Stomach smooth muscle (tissue), 2 donors: ENCODE data around the gene RFX3.

ENCODE experiments used
- H3K27ac ChIP-seq: one replicate; pipeline ENCODE4 v1.7.0; 2013; ENCODE audit warnings: mild to moderate bottlenecking, low read length, inconsistent platforms
- H3K27me3 ChIP-seq, 2 donors: one replicate each; pipeline ENCODE4 v1.7.0; 2013; ENCODE audit warnings: low read length in 2 of 2; ENCODE audit not compliant: insufficient read depth in 2 of 2, control insufficient read depth in 1 of 2
- H3K36me3 ChIP-seq, 2 donors: one replicate each; pipeline ENCODE4 v1.7.0; 2013; ENCODE audit warnings: low read length in 2 of 2; ENCODE audit not compliant: control insufficient read depth in 2 of 2, insufficient read depth in 2 of 2
- H3K4me1 ChIP-seq: one replicate; pipeline ENCODE4 v1.7.0; 2013; ENCODE audit warnings: low read length; ENCODE audit not compliant: control insufficient read depth, insufficient read depth
- H3K4me3 ChIP-seq, 2 donors: one replicate each; pipeline ENCODE4 v1.7.0; 2013; ENCODE audit warnings: low read length in 2 of 2
- H3K9ac ChIP-seq, 2 donors: one replicate each; pipeline ENCODE4 v1.7.0; 2013; ENCODE audit warnings: low read length in 2 of 2, mild to moderate bottlenecking in 1 of 2
- H3K9me3 ChIP-seq, 2 donors: one replicate each; pipeline ENCODE4 v1.7.0; 2013; ENCODE audit warnings: low read length in 2 of 2; ENCODE audit not compliant: control insufficient read depth in 2 of 2
- donor health status: healthy.
- donor health status: Pancreatic carcinoma.

Gene RFX3

GRCh38 chr9:3397766-3398165 lies 128.0 kb downstream of the RFX3 start:
- Histone ChIP-seq H3K4me3 (no peak overlapping the region), H3K27ac (no peak overlapping the region), H3K9ac (no peak overlapping the region), H3K9me3 (no peaks in the 10 kb centered on the region), H3K36me3 (peaks cover 0 to 5% of the 10 kb centered on the region in 2 donors), H3K27me3 (no peaks in the 10 kb centered on the region), H3K4me1 (no peaks in the 10 kb centered on the region)

- Histone ChIP-seq H3K9ac (no peak overlapping the region), H3K36me3 (peaks cover 0 to 5% of the 10 kb centered on the region in 2 donors), H3K27ac (no peak overlapping the region), H3K4me1 (no peaks in the 10 kb centered on the region), H3K9me3 (no peaks in the 10 kb centered on the region), H3K27me3 (no peaks in the 10 kb centered on the region), H3K4me3 (no peak overlapping the region)
These were observed 134.4 kb downstream of the RFX3 start for GRCh38 chr9:3391414-3391813.

- Histone ChIP-seq H3K9ac (no peak overlapping the region), H3K9me3 (no peaks in the 10 kb centered on the region), H3K36me3 (no peaks in the 10 kb centered on the region), H3K4me3 (no peak overlapping the region), H3K4me1 (no peaks in the 10 kb centered on the region), H3K27me3 (no peaks in the 10 kb centered on the region), H3K27ac (no peak overlapping the region)
These were observed 139.0 kb downstream of the RFX3 start for GRCh38 chr9:3386753-3387152.

GRCh38 chr9:3385871-3386270 lies 139.9 kb downstream of the RFX3 start:
- H3K4me3 ChIP-seq: no peak overlapping the region
- H3K27ac ChIP-seq: no peak overlapping the region
- H3K9me3 ChIP-seq: no peaks in the 10 kb centered on the region
- H3K27me3 ChIP-seq: no peaks in the 10 kb centered on the region
- H3K9ac ChIP-seq: no peak overlapping the region
- H3K36me3 ChIP-seq: no peaks in the 10 kb centered on the region
- no peaks in the 10 kb centered on the region for H3K4me1 ChIP-seq

- Histone ChIP-seq H3K4me1 (no peaks in the 10 kb centered on the region), H3K27me3 (no peaks in the 10 kb centered on the region), H3K4me3 (no peak overlapping the region), H3K9ac (no peak overlapping the region), H3K9me3 (no peaks in the 10 kb centered on the region), H3K36me3 (no peaks in the 10 kb centered on the region), H3K27ac (no peak overlapping the region)
These were observed 154.0 kb downstream of the RFX3 start for GRCh38 chr9:3371842-3372241.

- no peaks in the 10 kb centered on the region for H3K9me3 ChIP-seq
- H3K27me3 ChIP-seq: no peaks in the 10 kb centered on the region
- no peak overlapping the region for H3K9ac ChIP-seq
- H3K4me1 ChIP-seq: no peaks in the 10 kb centered on the region
- no peaks in the 10 kb centered on the region for H3K36me3 ChIP-seq
- no peak overlapping the region for H3K27ac ChIP-seq
- H3K4me3 ChIP-seq: no peak overlapping the region
These were observed 155.1 kb downstream of the RFX3 start for GRCh38 chr9:3370715-3371114.

- no peak overlapping the region for H3K9ac ChIP-seq
- no peaks in the 10 kb centered on the region for H3K36me3 ChIP-seq
- no peak overlapping the region for H3K4me3 ChIP-seq
- H3K9me3 ChIP-seq: no peaks in the 10 kb centered on the region
- H3K4me1 ChIP-seq: no peaks in the 10 kb centered on the region
- no peak overlapping the region for H3K27ac ChIP-seq
- no peaks in the 10 kb centered on the region for H3K27me3 ChIP-seq
These were observed 158.6 kb downstream of the RFX3 start for GRCh38 chr9:3367185-3367584.

- Histone ChIP-seq H3K27ac (no peak overlapping the region), H3K36me3 (no peaks in the 10 kb centered on the region), H3K27me3 (no peaks in the 10 kb centered on the region), H3K4me1 (no peaks in the 10 kb centered on the region), H3K4me3 (no peak overlapping the region), H3K9ac (no peak overlapping the region), H3K9me3 (no peaks in the 10 kb centered on the region)
These were observed 164.0 kb downstream of the RFX3 start for GRCh38 chr9:3361689-3362392.

GRCh38 chr9:3361116-3361515 lies 164.7 kb downstream of the RFX3 start:
- H3K9me3 ChIP-seq: no peaks in the 10 kb centered on the region
- H3K36me3 ChIP-seq: no peaks in the 10 kb centered on the region
- no peak overlapping the region for H3K27ac ChIP-seq
- no peaks in the 10 kb centered on the region for H3K4me1 ChIP-seq
- H3K4me3 ChIP-seq: no peak overlapping the region
- no peaks in the 10 kb centered on the region for H3K27me3 ChIP-seq
- no peak overlapping the region for H3K9ac ChIP-seq

- no peak overlapping the region for H3K9ac ChIP-seq
- no peaks in the 10 kb centered on the region for H3K27me3 ChIP-seq
- no peak overlapping the region for H3K27ac ChIP-seq
- no peaks in the 10 kb centered on the region for H3K9me3 ChIP-seq
- no peaks in the 10 kb centered on the region for H3K4me1 ChIP-seq
- H3K36me3 ChIP-seq: no peaks in the 10 kb centered on the region
- no peak overlapping the region for H3K4me3 ChIP-seq
These were observed 165.6 kb downstream of the RFX3 start for GRCh38 chr9:3360245-3360644.

GRCh38 chr9:3359778-3360177 lies 166.0 kb downstream of the RFX3 start:
- Histone ChIP-seq H3K9me3 (no peaks in the 10 kb centered on the region), H3K4me3 (no peak overlapping the region), H3K27ac (no peak overlapping the region), H3K27me3 (no peaks in the 10 kb centered on the region), H3K36me3 (no peaks in the 10 kb centered on the region), H3K4me1 (no peaks in the 10 kb centered on the region), H3K9ac (no peak overlapping the region)
